Measurements from ENCODE around the gene AQP3.

The AQP3 gene

DNA sequence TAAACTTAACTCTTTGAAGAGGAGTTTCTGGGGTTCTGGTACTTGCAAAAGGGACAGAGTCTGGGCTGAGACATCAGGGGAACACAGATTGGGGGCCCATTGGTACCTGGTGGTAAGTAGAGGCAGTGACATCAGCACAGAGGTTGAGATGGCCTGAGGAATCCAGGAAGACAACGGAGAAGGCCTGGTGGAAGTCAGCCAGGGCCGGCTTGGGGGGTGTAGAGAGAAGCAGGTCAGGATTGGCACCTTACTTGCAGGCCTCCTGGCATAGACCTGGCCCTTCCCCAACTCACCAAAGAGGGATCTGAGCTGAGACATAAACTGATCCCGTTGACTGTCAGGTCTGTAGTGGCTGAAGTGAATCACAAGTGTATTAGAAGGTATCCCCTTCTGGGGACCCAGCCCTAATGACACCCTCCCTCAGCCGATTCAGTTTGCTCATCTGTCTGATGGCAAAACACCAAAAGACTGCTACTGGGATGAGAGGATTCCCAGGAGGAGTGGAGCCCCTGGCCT is 20.9 kb upstream of the AQP3 start:
- H3K4me3 ChIP-seq (ENCODE audit: low read length): no peak overlapping the region
- TF ChIP-seq, protein P1, sequence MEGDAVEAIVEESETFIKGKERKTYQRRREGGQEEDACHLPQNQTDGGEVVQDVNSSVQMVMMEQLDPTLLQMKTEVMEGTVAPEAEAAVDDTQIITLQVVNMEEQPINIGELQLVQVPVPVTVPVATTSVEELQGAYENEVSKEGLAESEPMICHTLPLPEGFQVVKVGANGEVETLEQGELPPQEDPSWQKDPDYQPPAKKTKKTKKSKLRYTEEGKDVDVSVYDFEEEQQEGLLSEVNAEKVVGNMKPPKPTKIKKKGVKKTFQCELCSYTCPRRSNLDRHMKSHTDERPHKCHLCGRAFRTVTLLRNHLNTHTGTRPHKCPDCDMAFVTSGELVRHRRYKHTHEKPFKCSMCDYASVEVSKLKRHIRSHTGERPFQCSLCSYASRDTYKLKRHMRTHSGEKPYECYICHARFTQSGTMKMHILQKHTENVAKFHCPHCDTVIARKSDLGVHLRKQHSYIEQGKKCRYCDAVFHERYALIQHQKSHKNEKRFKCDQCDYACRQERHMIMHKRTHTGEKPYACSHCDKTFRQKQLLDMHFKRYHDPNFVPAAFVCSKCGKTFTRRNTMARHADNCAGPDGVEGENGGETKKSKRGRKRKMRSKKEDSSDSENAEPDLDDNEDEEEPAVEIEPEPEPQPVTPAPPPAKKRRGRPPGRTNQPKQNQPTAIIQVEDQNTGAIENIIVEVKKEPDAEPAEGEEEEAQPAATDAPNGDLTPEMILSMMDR (conservative IDR thresholded peaks at IDR 0.05; ENCODE audit: low read depth, low read length): no peak
- no peak for DNase-seq (ENCODE audit: low read depth)

DNA sequence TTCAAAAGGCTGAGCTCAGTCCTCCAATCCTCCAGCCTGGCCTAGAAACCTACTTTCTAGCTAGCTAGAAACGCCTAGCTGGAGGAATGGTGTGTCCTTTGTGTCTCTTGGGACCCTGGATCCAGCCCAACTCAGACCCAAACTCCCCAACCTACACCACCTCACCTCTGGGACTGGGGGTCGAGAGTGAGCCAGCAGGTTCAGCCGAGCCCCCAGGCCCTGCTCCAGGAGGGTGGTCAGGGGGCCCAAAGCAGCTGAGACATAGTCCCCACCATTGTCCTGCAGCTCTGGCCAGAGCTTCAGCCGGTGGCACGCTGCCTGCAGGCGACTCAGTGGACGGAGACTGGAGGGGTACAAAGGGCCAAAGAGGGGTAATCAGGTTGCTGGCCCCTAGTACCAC is 20.1 kb upstream of the AQP3 start:
- no peak for DNase-seq (ENCODE audit: low read depth)
- TF ChIP-seq, protein P1 (conservative IDR thresholded peaks at IDR 0.05; ENCODE audit: low read depth, low read length): no peak
- no peak overlapping the region for H3K4me3 ChIP-seq (ENCODE audit: low read length)

DNA sequence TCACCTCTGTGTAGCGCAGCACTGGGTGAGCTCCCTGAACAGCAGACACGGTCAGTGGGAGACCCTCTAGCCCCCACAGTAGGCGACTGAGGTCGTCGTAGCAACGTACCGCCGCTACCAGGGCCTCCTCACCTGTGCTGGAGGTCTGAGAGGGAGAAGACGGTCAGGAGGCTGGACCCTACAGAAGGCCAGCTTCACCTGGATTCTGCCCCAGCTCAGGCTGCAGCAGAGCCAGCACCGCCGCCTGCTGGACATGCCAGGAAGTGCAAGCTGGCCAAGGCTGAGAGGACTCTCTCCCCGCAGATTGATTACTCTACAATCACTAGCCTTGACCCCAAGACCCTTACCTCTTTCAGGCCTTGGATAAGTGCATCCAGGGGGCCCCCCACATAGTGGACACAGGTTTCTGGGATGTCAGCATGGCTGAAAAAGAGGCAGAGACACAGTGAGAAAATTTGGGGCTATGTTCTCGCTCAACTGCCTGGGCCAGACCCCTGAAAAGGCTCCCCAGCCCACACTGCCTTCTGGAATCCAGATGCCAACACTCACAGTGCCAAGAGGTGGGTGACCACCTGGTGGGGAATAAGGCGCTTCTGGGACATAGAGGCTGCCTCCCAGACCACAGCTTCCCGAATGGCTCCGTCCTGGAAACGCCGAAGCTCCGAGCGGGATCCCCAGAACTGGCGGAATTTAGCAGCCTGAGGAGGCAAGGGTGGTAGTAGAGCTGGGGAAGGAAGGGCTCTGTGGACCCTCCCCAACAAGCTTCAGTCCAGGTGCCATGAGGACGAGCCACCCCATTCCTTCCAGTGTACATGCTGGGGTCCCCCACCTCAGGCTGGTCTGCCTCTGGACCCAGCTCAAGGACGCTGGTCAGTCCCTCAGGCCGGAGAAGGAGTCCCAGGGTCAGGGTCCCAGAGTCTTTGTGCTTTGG is 19.4 kb upstream of the AQP3 start:
- H3K4me3 ChIP-seq (ENCODE audit: low read length): no peak overlapping the region
- TF ChIP-seq, protein P1 (conservative IDR thresholded peaks at IDR 0.05; ENCODE audit: low read depth, low read length): peak; percentile 99
- DNase-seq (ENCODE audit: low read depth): no peak

DNA sequence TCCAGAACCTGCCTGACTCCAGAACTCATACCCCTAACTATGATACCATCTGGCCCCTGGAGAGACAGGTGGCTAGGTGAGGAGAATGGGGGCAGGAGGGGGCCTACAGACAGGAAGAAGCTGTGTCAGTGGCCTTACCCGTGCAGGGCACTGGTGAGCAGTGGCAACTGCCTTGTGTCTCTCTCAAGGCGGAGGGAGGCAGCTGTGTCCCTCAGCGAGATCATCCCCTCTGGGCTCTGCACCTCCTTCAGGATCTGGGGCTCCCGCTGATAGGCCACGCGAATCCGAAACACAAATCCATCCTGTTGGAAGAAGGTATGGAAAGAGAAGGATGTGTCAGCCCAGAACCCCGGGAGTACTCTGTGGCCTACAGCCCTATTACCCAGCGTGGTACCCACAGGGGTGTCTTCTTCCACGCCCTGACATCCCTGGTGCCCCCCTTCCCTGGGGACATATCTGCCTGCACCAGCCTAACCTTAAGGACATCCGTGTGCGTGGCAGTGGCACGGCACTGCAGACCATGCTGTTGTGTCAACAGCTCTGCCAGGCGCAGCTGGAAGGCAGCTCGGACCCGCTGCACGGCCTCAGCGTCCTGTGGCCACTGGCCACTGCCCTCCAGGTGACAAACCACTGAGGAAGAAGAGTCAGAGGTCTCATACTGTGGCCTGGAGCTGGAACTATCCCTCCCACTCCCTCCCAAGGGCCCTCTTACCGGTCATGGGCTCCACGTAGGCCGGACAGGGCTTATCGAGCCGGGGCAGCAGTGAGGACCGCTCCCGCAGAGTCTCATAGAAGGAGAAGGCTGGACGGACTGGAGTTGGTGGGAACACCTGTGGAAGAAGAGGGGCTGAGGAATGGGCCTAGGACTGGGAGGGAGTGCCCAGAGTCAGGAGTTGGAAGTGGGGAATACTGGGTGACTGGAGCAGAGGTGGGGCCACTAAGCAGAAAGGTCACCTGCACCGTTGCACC is 18.5 kb upstream of the AQP3 start:
- TF ChIP-seq, protein P1 (conservative IDR thresholded peaks at IDR 0.05; ENCODE audit: low read depth, low read length): no peak
- no peak for DNase-seq (ENCODE audit: low read depth)
- no peak overlapping the region for H3K4me3 ChIP-seq (ENCODE audit: low read length)

DNA sequence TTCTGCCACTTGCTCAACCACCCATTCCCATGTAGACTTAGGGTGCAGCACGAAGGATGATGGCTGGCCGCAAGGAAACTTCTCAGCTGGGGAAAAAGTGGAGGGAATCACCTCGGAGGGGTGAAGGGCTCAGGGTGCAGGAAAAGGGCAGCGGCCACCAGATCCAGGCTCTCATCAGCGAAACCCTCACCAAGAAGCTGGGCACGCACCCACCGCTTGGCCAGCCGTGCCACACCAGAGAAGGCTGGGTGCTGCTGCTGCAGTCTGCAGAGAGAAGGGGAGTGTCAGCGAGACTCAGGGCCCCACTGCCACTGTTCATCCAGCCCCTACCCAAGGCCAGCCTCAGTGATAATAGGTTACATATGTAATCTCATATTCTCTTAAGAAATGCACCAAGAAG is 17.7 kb upstream of the AQP3 start:
- no peak overlapping the region for H3K4me3 ChIP-seq (ENCODE audit: low read length)
- no peak for DNase-seq (ENCODE audit: low read depth)
- TF ChIP-seq, protein P1 (conservative IDR thresholded peaks at IDR 0.05; ENCODE audit: low read depth, low read length): no peak

DNA sequence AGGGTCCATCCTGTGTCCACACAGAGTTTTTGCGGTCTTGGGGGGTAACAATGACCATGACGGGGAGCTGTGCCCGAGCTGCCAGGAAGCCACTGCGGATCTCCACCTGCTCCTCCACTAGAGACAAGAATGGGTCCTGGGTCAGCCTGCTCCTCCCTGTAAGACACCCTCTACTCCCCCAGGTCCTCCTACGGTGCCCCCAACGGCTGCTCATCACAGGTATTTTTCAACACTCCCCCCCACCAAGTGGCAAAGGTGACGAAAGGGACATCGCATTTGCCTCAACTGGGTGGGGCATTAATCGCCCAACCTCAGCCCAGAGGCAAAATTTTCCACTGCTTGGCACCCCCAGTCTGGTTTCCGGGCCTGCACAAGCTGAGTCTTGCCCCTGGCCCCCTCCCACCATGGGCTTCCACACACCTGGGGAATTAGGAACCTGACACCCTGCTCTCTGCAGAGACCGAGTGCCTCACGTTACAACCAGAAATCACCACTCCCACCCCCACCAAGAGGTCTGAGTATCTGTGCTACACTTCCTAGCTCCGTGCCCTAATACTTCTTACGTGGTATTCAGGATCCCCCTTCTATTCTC is 16.7 kb upstream of the AQP3 start:
- no peak for DNase-seq (ENCODE audit: low read depth)
- TF ChIP-seq, protein P1 (conservative IDR thresholded peaks at IDR 0.05; ENCODE audit: low read depth, low read length): no peak

More for the DNA sequence above, 16.7 kb upstream of the AQP3 start:
- no peak overlapping the region for H3K4me3 ChIP-seq (ENCODE audit: low read length)

Data from retinal pigment epithelial cell (primary cell).